Measurements from ENCODE around the gene EHD2.
"Not testable (repeated sequence)": the region's sequence is repeated elsewhere in the genome, so short reads cannot be mapped to it uniquely, and the experiment has no call there.

The EHD2 gene

DNA sequence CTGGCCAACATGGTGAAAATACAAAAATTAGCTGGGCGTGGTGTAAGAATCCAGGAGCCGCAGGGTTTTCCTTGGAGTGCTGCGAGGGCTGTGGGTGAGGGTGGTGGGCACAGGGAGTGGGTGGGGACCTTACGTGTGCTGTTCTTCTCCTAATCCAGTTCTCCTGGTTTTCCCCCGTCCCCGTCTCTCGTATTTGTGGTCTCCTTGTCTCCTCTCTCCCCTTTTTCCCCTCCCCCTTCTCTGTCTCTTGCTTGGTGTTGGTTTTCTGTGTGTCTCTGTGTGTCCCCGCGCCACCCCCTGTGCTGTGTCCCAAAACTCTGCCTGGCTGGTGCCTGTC lies 67.0 kb downstream of the EHD2 start:
- H3K4me1 ChIP-seq (ENCODE audit: low read length): no peaks in the 10 kb centered on the region
- H3K9me2 ChIP-seq (replicated peaks; ENCODE audit: insufficient read depth, low read length): no peaks in the 10 kb centered on the region
- DNase-seq: no peak
- no peak overlapping the region for H3K9ac ChIP-seq (ENCODE audit: low read length)
- H3K36me3 ChIP-seq (replicated peaks; ENCODE audit: insufficient read depth, low read length): no peaks in the 10 kb centered on the region
- H3F3A ChIP-seq (ENCODE audit: insufficient read depth, low read length): no peaks in the 10 kb centered on the region
- H3K27ac ChIP-seq (ENCODE audit: low read length): no peak overlapping the region
- H2AFZ ChIP-seq (ENCODE audit: low read length): no peak overlapping the region
- H4K20me1 ChIP-seq (ENCODE audit: insufficient read depth, low read length): no peaks in the 10 kb centered on the region
- no peak overlapping the region for H3K4me3 ChIP-seq (ENCODE audit: low read length)
- 0 out of 2 replicates have a peak, but pooled peaks cover 5% of the 10 kb centered on the region for H3K27me3 ChIP-seq (replicated peaks; ENCODE audit: insufficient read depth, low read length)
- H3K4me2 ChIP-seq (ENCODE audit: low read depth, low read length): no peak overlapping the region
- TF ChIP-seq, protein P1, sequence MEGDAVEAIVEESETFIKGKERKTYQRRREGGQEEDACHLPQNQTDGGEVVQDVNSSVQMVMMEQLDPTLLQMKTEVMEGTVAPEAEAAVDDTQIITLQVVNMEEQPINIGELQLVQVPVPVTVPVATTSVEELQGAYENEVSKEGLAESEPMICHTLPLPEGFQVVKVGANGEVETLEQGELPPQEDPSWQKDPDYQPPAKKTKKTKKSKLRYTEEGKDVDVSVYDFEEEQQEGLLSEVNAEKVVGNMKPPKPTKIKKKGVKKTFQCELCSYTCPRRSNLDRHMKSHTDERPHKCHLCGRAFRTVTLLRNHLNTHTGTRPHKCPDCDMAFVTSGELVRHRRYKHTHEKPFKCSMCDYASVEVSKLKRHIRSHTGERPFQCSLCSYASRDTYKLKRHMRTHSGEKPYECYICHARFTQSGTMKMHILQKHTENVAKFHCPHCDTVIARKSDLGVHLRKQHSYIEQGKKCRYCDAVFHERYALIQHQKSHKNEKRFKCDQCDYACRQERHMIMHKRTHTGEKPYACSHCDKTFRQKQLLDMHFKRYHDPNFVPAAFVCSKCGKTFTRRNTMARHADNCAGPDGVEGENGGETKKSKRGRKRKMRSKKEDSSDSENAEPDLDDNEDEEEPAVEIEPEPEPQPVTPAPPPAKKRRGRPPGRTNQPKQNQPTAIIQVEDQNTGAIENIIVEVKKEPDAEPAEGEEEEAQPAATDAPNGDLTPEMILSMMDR (IDR thresholded peaks at IDR 0.05; ENCODE audit: low read length): no peak
- TF ChIP-seq EZH2phosphoT487 (IDR thresholded peaks at IDR 0.05; ENCODE audit: low read length) (no peak), EZH2 (optimal IDR thresholded peaks at IDR 0.05; ENCODE audit: low read depth, low read length) (no peak)
- no peaks in the 10 kb centered on the region for H3K9me3 ChIP-seq (replicated peaks; ENCODE audit: insufficient read depth, low read length)
- H3K79me2 ChIP-seq (ENCODE audit: low read length): peaks cover 11% of the 10 kb centered on the region

GRCh38 chr19:47781590-47782262 lies 68.5 kb downstream of the EHD2 start:
- TF ChIP-seq EZH2phosphoT487 (IDR thresholded peaks at IDR 0.05; ENCODE audit: low read length) (no peak), EZH2 (optimal IDR thresholded peaks at IDR 0.05; ENCODE audit: low read depth, low read length) (no peak)
- TF ChIP-seq, protein P1 (IDR thresholded peaks at IDR 0.05; ENCODE audit: low read length): no peak
- no peak overlapping the region for H3K4me2 ChIP-seq (ENCODE audit: low read depth, low read length)
- H3K27ac ChIP-seq (ENCODE audit: low read length): no peak overlapping the region
- no peak for DNase-seq
- peaks cover 11% of the 10 kb centered on the region for H3K79me2 ChIP-seq (ENCODE audit: low read length)
- no peaks in the 10 kb centered on the region for H3K4me1 ChIP-seq (ENCODE audit: low read length)
- no peaks in the 10 kb centered on the region for H3F3A ChIP-seq (ENCODE audit: insufficient read depth, low read length)
- no peak overlapping the region for H2AFZ ChIP-seq (ENCODE audit: low read length)
- 0 out of 2 replicates have a peak, but pooled peaks cover under 1% of the 10 kb centered on the region for H3K27me3 ChIP-seq (replicated peaks; ENCODE audit: insufficient read depth, low read length)
- H3K9ac ChIP-seq (ENCODE audit: low read length): no peak overlapping the region
- no peaks in the 10 kb centered on the region for H3K9me2 ChIP-seq (replicated peaks; ENCODE audit: insufficient read depth, low read length)
- H3K9me3 ChIP-seq (replicated peaks; ENCODE audit: insufficient read depth, low read length): no peaks in the 10 kb centered on the region
- no peak overlapping the region for H3K4me3 ChIP-seq (ENCODE audit: low read length)
- H4K20me1 ChIP-seq (ENCODE audit: insufficient read depth, low read length): no peaks in the 10 kb centered on the region
- no peaks in the 10 kb centered on the region for H3K36me3 ChIP-seq (replicated peaks; ENCODE audit: insufficient read depth, low read length)

DNA sequence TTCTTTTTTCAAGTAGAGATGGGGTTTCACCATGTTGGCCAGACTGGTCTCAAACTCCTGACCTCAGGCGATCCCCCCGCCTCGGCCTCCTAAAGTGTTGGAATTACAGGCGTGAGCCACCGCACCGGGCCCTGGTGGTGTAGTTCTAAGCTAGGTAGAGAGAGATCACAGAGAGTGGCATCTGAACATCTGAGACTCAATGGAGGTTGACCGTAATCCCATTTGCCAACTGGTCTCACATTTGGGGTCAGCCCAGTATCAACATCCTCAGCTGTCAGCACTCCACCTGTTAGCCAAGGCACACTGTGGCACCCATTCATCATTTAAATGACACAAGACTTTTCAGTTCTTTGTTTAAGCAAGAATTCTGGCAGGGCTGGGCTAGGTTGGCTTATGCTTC lies 73.3 kb downstream of the EHD2 start:
- H2AFZ ChIP-seq (ENCODE audit: low read length): no peak overlapping the region
- H3K9me2 ChIP-seq (replicated peaks; ENCODE audit: insufficient read depth, low read length): no peaks in the 10 kb centered on the region
- no peak overlapping the region for H3K4me3 ChIP-seq (ENCODE audit: low read length)
- H3K9ac ChIP-seq (ENCODE audit: low read length): no peak overlapping the region
- H3K27ac ChIP-seq (ENCODE audit: low read length): no peak overlapping the region
- no peak overlapping the region for H3K4me2 ChIP-seq (ENCODE audit: low read depth, low read length)
- no peaks in the 10 kb centered on the region for H3F3A ChIP-seq (ENCODE audit: insufficient read depth, low read length)
- no peaks in the 10 kb centered on the region for H3K4me1 ChIP-seq (ENCODE audit: low read length)
- TF ChIP-seq, protein P1 (IDR thresholded peaks at IDR 0.05; ENCODE audit: low read length): no peak
- TF ChIP-seq EZH2 (optimal IDR thresholded peaks at IDR 0.05; ENCODE audit: low read depth, low read length) (no peak), EZH2phosphoT487 (IDR thresholded peaks at IDR 0.05; ENCODE audit: low read length) (no peak)
- no peaks in the 10 kb centered on the region for H3K9me3 ChIP-seq (replicated peaks; ENCODE audit: insufficient read depth, low read length)
- no peak for DNase-seq
- no peaks in the 10 kb centered on the region for H3K36me3 ChIP-seq (replicated peaks; ENCODE audit: insufficient read depth, low read length)
- peaks cover 8% of the 10 kb centered on the region for H3K27me3 ChIP-seq (replicated peaks; ENCODE audit: insufficient read depth, low read length)
- no peaks in the 10 kb centered on the region for H3K79me2 ChIP-seq (ENCODE audit: low read length)
- no peaks in the 10 kb centered on the region for H4K20me1 ChIP-seq (ENCODE audit: insufficient read depth, low read length)

DNA sequence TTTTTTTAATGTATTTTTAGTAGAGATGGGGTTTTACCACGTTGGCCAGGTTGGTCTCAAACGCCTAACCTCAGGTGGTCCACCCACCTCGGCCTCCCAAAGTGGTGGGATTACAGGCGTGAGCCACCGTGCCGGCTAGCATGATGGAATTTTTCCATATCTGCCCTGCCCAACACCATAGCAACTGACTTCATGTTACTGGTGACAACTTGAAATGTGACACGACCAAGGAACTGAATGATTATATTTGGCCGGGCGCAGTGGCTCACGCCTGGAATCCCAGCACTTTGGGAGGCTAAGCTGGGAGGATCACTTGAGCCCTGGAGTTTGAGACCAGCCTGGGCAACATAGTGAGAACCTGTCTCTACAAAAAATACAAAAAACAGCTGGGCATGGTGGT lies 74.1 kb downstream of the EHD2 start:
- not testable (repeated sequence) for H2AFZ ChIP-seq (ENCODE audit: low read length); H3F3A ChIP-seq (ENCODE audit: insufficient read depth, low read length); H3K4me3 ChIP-seq (ENCODE audit: low read length); H3K36me3 ChIP-seq (replicated peaks; ENCODE audit: insufficient read depth, low read length); H3K9me3 ChIP-seq (replicated peaks; ENCODE audit: insufficient read depth, low read length); H3K79me2 ChIP-seq (ENCODE audit: low read length); H3K27ac ChIP-seq (ENCODE audit: low read length); H3K9ac ChIP-seq (ENCODE audit: low read length); H4K20me1 ChIP-seq (ENCODE audit: insufficient read depth, low read length); H3K4me1 ChIP-seq (ENCODE audit: low read length); DNase-seq; H3K9me2 ChIP-seq (replicated peaks; ENCODE audit: insufficient read depth, low read length); H3K4me2 ChIP-seq (ENCODE audit: low read depth, low read length)
- H3K27me3 ChIP-seq (replicated peaks; ENCODE audit: insufficient read depth, low read length): peaks cover 14% of the 10 kb centered on the region

DNA sequence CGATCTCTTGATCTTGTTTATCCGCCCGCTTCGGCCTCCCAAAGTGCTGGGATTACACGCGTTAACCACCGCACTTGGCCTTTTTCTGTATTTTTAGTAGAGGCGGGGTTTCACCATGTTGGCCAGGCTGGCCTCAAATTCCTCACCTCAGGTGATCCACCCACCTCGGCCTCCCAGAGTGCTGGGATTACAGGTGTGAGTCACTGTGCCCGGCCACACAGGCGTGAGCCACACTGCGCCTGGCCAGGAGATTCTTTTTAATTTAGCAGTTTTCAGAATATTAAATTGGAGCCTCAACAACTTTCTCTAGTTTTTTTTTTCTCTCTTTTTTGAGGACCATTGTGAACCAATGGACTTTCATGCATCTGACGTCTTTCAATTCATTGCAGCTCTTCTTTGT lies 76.6 kb downstream of the EHD2 start:
- not testable (repeated sequence) for H4K20me1 ChIP-seq (ENCODE audit: insufficient read depth, low read length); H3K4me1 ChIP-seq (ENCODE audit: low read length); DNase-seq; H3K79me2 ChIP-seq (ENCODE audit: low read length); H3K4me2 ChIP-seq (ENCODE audit: low read depth, low read length); H3K9me2 ChIP-seq (replicated peaks; ENCODE audit: insufficient read depth, low read length); H3K9ac ChIP-seq (ENCODE audit: low read length); H3K27ac ChIP-seq (ENCODE audit: low read length); H3K36me3 ChIP-seq (replicated peaks; ENCODE audit: insufficient read depth, low read length); H3K9me3 ChIP-seq (replicated peaks; ENCODE audit: insufficient read depth, low read length); H3F3A ChIP-seq (ENCODE audit: insufficient read depth, low read length); H3K4me3 ChIP-seq (ENCODE audit: low read length); H2AFZ ChIP-seq (ENCODE audit: low read length)
- H3K27me3 ChIP-seq (replicated peaks; ENCODE audit: insufficient read depth, low read length): peaks cover 31% of the 10 kb centered on the region

Data from MM.1S (cell line).